Small intestine (tissue), 7 donors: ENCODE results near the gene P2RY2. TPM values are rescaled to one million over a fixed set of nuclear protein-coding genes. Genes with fewer than 3 reads are reported as not detected.

Experiments used
- DNase-seq, 2 donors: peaks; one replicate each; pipeline versions ENCODE4 v3.0.0 to v3.0.0-alpha.2; 2013
- FAIRE-seq: peaks from 2 replicates; lab custom pipeline; 2012; peaks lifted over from hg19 to GRCh38; lab: Jason Lieb, UNC
- H3K27ac ChIP-seq, 3 donors: one replicate each; pipeline ENCODE4 v1.5.1; 2013; ENCODE audit warnings: low read length in 2 of 3, mild to moderate bottlenecking in 2 of 3, control low read depth in 1 of 3, inconsistent platforms in 1 of 3, low read depth in 1 of 3, moderate library complexity in 1 of 3
- H3K27me3 ChIP-seq, 3 donors: one replicate each; pipeline ENCODE4 v1.6.1; 2013; ENCODE audit warnings: low read length in 3 of 3, inconsistent platforms in 1 of 3; ENCODE audit not compliant: control insufficient read depth in 3 of 3, insufficient read depth in 3 of 3
- H3K36me3 ChIP-seq, 3 donors: one replicate each; pipeline ENCODE4 v1.6.1; 2013; ENCODE audit warnings: low read length in 3 of 3, inconsistent platforms in 1 of 3, low read depth in 1 of 3, mild to moderate bottlenecking in 1 of 3, moderate library complexity in 1 of 3; ENCODE audit not compliant: control insufficient read depth in 3 of 3, insufficient read depth in 2 of 3
- H3K4me1 ChIP-seq, 3 donors: one replicate each; pipeline ENCODE4 v1.6.1; 2013; ENCODE audit warnings: low read length in 2 of 3, inconsistent platforms in 1 of 3, low read depth in 1 of 3, mild to moderate bottlenecking in 1 of 3, moderate library complexity in 1 of 3; ENCODE audit not compliant: control insufficient read depth in 3 of 3, insufficient read depth in 2 of 3
- H3K4me3 ChIP-seq, 3 donors: one replicate each; pipeline ENCODE4 v1.5.1; 2013; ENCODE audit warnings: low read length in 3 of 3, control low read depth in 1 of 3, inconsistent platforms in 1 of 3, low read depth in 1 of 3, mild to moderate bottlenecking in 1 of 3, moderate library complexity in 1 of 3
- H3K9me3 ChIP-seq, 2 donors: one replicate each; pipeline ENCODE4 v1.6.1; 2013; ENCODE audit warnings: low read depth in 1 of 2, low read length in 1 of 2; ENCODE audit not compliant: control insufficient read depth in 2 of 2, insufficient read depth in 1 of 2
- WGBS, 3 donors: extraction: QIAGEN DNeasy Blood & Tissue Kit; methylation state at CpG; one replicate each; pipeline ENCODE4 v1.1.7; 2013; 5-methylcytosine and 5-hydroxymethylcytosine counted together
- polyA plus RNA-seq, 4 donors: library from polyadenylated mRNA; stranded (reverse) in 3 of 4; unstranded in 1 of 4; fragments of 200-250 nt in 3 of 4; fragments of 120-200 nt in 1 of 4; gene quantifications; one replicate each; pipeline versions ENCODE4 v1.2.1 to v1.2.3, GENCODE V29; 2013
- donor health status: healthy with polysubstance abuse.
- donor health status: control.
- donor health status: control.
- donor health status: Bipolar disorder and iron deficiency.
- donor health status: healthy.

P2RY2 gene
- polyA plus RNA-seq, 4 donors = 4.1 to 7.4 (median 5.6) TPM

DNA sequence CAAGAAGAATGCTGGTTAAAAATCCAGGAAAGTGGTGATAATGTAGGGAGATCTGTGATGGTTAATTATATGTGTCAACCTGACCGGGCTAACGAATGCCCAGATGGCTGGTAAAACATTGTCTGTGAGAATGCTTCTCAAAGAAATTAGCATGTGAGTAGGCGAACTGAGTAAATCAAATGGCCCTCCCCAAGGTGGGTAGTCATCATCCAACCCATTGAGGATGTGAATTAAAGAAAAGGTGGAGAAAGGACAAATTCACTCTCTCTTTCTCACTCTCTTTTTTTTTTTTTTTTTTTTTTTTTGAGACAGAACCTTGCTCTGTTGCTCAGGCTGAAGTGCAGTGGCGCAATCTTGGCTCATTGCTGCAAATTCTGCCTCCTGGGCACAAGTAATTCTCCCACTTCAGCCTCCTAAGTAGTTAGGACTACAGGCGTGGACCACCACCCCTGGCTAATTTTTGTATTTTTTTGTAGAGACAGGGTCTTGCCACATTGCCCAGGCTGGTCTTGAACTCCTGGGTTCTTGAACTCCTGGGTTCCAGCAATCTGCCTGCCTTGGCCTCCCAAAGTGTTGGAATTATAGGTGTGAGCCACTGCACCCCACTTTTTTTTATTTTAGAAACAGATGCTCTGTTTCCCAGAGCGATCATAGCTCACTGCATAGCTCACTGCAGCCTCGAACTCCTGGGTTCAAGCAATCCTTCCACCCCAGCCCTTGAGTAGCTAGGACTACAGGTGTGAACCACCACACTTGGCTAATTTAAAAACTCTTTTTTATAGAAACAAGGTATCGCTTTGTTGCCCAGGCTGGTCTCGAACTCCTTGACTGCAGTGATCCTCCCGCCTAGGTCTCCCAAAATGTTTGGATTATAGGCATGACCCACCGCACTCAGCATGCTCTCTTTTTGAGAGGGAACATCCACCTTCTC is 32.0 kb downstream of the P2RY2 start:
- 91 to 95% (median 94%) methylated on average over 11 of the region's 11 CpGs for WGBS, 3 donors
- no peaks in the 10 kb centered on the region for H3K9me3 ChIP-seq
- H3K4me1 ChIP-seq = no peaks in the 10 kb centered on the region
- DNase-seq (no peak), FAIRE-seq (no peak)
- H3K27ac ChIP-seq = peak overlapping the region in 1 of 3 donors; percentile 63
- H3K27me3 ChIP-seq = no peaks in the 10 kb centered on the region
- no peaks in the 10 kb centered on the region for H3K36me3 ChIP-seq
- H3K4me3 ChIP-seq = no peak overlapping the region

DNA sequence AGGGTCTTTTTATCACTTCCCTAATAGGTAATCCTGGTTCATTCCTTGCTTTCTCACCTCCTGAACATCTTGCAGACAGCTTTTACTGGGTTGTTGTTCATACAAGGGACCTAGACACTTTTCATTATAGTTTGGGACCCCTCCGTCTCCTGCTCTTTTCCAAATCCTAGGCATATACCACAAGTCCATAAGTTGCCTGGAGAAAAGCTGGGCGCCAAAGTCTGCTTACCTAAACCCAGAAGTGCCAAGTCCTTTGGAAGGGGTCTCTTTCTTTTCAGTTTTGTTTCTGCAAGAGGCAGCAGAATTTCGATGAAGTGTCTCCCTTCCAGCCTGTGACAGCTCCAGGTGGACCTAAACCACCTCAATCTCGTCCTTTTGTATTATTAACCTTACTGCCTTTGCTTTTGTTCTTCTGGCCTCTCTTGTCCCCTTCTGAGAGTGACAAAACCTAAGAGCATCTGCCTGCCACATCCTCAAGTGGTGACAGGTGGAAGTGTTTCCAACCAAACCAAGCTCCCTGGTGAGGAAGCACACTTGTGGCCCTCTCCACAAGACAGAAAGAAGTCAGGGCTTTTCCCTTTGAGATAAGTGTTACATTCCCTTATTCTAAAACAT is 34.6 kb downstream of the P2RY2 start:
- 76 to 88% (median 87%) methylated on average over 4 of the region's 4 CpGs for WGBS, 3 donors
- H3K27me3 ChIP-seq = no peaks in the 10 kb centered on the region
- no peak overlapping the region for H3K27ac ChIP-seq
- DNase-seq = no peak
- no peak overlapping the region for H3K4me3 ChIP-seq
- no peaks in the 10 kb centered on the region for H3K4me1 ChIP-seq
- no peaks in the 10 kb centered on the region for H3K36me3 ChIP-seq
- no peak for FAIRE-seq
- H3K9me3 ChIP-seq = no peaks in the 10 kb centered on the region

DNA sequence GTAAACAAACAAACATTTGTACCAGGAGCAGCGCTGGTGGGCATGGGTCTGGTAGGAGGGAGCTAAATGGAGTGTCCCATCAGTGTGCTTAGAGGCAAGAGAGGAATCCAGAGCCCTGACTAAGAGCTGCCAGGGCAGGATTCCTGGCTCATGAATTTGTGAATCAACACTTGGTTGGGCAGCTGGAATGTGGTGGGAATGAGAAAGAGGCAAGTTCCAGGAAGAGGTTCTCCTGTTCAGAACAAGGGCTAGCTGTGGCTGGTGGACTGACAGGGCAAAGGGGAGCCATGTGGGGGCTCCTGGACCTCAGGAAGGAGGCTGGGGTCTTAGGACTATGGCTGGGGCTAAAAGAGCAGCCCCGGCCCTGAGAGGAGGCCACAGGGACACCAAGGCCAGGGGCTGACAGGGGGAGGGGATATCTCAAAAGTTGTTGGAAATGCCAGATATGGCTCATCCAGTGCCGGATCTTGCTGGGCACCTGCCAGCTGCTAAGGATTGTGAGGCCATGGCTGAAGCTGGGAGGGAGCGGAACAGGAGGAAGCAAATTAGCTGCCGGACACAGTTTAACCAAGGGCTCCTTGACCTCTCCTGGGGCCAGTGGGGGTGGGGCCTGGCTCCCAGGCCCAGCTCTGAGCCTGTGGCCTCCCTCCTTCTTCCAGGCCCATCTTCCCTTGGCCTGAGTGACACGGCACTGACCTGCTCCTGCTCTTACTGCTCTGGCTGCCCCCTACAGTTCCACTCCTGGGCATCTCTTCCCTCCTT is 39.4 kb downstream of the P2RY2 start:
- FAIRE-seq (no peak), DNase-seq (no peak)
- Histone ChIP-seq H3K4me1 (no peaks in the 10 kb centered on the region), H3K4me3 (no peak overlapping the region), H3K36me3 (no peaks in the 10 kb centered on the region), H3K27me3 (no peaks in the 10 kb centered on the region), H3K27ac (no peak overlapping the region), H3K9me3 (no peaks in the 10 kb centered on the region)
- WGBS, 3 donors = 75 to 90% (median 83%) methylated on average over 6 of the region's 6 CpGs

DNA sequence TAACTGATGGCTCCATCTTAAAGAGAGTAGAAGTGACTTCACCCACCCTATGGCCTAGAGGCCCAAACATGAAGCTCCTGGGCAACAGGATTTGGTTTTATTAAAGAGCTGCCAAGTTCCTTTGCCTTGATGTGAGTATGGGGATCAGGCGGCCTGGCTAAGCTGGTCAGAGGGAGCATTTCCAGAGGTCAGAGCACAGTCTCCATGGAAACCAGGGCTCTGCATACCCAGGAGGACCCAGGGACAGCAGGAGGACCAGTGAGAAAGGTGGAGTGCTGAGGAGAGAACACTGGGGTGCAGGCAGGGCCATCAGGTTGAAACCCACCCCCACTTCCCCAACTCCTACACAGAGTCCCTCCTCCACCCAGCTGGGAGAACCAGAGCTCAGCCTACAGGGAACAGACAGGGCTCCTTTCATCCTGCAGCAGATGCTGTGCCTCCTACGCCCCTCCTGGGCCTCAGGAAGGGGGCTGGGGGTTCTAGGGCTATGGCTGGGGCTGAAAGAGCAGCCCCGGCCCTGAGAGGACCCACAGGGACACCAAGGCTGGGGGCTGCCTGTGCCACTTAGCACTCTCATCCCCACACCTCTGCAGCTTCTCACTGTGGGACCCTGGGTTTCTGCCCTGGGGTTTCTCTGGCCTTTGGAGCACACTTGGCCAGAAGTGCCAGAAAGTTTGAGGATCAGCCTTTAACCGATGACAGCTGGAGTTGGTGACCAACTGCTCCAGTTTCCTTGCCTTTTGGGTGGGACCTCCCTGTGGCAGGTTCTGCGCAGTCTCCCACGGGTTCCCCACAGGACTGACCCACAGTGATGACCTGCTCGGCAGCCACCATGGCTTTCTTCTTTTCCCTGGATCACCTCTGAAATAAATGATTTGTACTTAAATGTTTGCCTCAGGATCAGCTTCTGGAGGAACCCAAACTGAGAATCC is 40.3 kb downstream of the P2RY2 start:
- H3K4me1 ChIP-seq = no peaks in the 10 kb centered on the region
- no peak for FAIRE-seq
- no peaks in the 10 kb centered on the region for H3K36me3 ChIP-seq
- H3K4me3 ChIP-seq = no peak overlapping the region
- H3K9me3 ChIP-seq = no peaks in the 10 kb centered on the region
- WGBS, 3 donors = 85 to 92% (median 91%) methylated on average over 7 of the region's 7 CpGs
- no peaks in the 10 kb centered on the region for H3K27me3 ChIP-seq
- H3K27ac ChIP-seq = no peak overlapping the region
- DNase-seq = no peak

DNA sequence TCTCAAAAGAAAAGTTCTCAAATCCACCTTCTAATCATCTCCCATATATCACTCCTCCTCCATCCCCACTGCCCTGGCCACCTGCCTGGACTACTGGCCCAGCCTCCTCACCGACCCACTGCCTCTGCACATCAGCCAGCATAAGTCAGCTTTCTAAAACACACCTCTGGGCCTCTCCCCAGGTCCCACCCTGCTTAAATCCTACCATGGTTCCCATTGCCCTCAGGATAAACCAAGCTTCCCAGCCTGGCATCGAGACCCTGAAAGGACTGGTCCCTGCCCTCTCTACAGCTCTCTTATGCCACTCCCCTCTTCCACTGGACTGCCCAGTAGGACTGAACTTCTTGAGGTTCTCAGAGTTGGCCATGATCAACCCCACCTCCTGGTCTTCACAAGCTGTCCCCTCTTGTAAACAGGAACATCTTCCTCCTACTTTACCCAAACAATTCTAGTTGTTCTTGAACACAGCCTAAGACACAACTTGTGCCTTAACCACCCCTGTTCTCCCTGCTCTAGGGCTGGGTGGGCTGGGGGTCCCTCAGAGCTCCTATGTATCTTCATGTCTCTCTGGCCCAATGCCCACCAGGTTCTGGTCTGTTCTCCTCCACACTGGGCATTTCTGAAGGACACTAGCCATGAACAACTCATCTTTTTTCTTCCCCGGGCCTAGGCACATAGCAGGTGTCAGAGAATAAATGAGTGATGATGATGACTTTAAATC is 41.5 kb downstream of the P2RY2 start:
- DNase-seq = no peak
- Histone ChIP-seq H3K4me3 (no peak overlapping the region), H3K27ac (no peak overlapping the region), H3K27me3 (no peaks in the 10 kb centered on the region), H3K9me3 (no peaks in the 10 kb centered on the region), H3K4me1 (no peaks in the 10 kb centered on the region), H3K36me3 (no peaks in the 10 kb centered on the region)
- no peak for FAIRE-seq
- WGBS, 3 donors = 73 to 92% (median 90%) methylated on average over 3 of the region's 3 CpGs

DNA sequence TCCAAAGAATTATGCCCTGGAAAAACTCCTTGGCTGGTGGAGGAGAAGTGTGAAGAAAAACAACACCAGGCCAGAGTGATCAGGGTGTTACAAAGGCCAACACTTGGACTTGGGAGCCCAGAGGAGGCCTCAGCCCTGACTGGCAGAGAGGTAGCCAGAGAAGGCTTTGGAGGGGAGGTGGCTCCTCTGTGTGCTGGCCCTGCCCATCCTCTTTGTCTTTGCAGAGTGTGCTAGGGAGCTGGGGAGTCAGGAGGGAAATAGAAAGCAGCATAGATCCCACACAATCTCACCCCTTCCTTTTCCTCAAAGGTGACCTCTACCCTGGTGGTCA is 42.0 kb downstream of the P2RY2 start:
- H3K36me3 ChIP-seq = no peaks in the 10 kb centered on the region
- peaks cover 0 to 4% (median 0%) of the 10 kb centered on the region in 3 donors for H3K4me1 ChIP-seq
- DNase-seq (no peak), FAIRE-seq (no peak)
- H3K27ac ChIP-seq = no peak overlapping the region
- H3K9me3 ChIP-seq = no peaks in the 10 kb centered on the region
- H3K27me3 ChIP-seq = peaks cover 0 to 2% (median 0%) of the 10 kb centered on the region in 3 donors
- no peak overlapping the region for H3K4me3 ChIP-seq

DNA sequence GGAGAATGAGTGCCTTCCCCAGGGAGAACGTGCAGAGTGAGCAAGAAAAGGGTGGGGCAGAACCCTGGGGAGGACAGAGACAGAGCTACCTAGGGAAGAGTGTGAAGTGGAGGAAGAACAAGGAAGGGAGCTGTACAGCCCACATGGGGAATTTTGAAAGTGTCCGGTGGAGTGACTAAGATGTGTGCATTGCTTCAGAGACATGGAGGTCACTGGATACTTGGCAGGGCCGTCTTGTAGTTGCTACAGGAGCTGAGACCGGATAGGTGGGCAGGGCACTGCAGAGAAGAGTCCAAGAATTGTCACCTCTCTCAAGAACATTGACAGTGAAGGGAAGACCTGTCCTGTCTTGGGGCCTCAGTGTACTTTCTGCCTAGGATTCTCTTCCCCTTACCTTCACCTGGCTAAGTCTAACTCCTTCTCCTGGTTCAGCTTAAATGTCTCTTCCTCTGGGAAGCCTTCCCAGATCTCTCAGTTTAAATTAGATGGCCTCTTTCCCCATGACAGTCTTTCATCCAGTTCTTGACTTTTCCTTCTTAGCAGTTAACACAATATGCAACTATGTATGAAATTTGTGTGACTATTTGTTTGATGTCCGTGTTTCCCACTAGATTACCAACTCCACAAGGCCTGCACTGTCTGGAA is 44.9 kb downstream of the P2RY2 start:
- no peak for FAIRE-seq
- H3K4me3 ChIP-seq = no peak overlapping the region
- WGBS, 3 donors = 50 to 80% (median 68%) methylated on average over 5 of the region's 5 CpGs

More for the DNA sequence above, 44.9 kb downstream of the P2RY2 start:
- Histone ChIP-seq H3K4me1 (peaks cover 0 to 16% (median 0%) of the 10 kb centered on the region in 3 donors), H3K27me3 (peaks cover 0 to 2% (median 0%) of the 10 kb centered on the region in 3 donors), H3K36me3 (peaks cover 0 to 1% (median 0%) of the 10 kb centered on the region in 3 donors), H3K9me3 (no peaks in the 10 kb centered on the region), H3K27ac (no peak overlapping the region)
- no peak for DNase-seq
